Measurements from ENCODE around the gene PDE1C. TPM values are rescaled to one million over a fixed set of nuclear protein-coding genes. Genes with fewer than 3 reads are reported as not detected.

The PDE1C gene
- polyA plus RNA-seq, 1 of the 3 experiments (the other 2 are of a cell fraction): 4.6 TPM

DNA sequence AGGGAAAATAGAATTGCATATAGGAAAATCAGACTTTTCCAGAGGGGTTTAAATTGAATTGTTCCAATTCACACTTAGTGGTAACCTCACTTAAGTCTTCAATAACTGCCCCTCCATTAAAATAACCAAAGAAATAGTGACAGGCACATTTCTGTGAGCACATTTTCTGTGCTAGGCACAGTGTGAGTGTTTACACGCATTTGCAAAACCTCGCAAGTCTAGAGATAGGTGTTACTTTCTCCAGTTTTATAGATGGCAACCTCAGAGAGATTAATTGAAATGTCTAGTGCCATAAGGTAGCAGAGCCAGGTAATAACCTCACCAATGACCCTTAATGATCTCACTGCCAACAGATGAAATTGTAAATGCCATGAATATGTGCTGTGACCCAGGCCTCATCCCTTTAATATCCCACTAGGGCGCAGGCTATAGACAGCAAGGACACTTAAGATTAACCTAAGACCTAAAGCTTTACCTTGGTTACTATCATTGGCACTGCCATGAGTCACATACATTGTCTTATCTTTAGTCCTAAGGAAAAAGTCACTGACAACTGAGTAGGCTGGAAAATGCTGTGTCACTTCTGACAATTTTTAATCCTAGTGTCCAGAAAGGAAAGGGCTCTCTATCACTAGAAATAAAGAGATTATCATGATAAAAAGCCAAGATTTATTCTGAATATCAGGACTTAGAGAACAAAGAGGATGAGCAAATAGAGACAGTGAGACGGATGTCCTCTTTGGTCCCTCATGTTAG, 195.4 kb downstream of the PDE1C start:
- Histone ChIP-seq H3K79me2 (ENCODE audit: insufficient read depth) (no peaks in the 10 kb centered on the region), H4K20me1 (ENCODE audit: insufficient read depth) (no peaks in the 10 kb centered on the region), H3K36me3 (replicated peaks in 1 of 2; ENCODE audit: control insufficient read depth in 1 of 2, insufficient read depth in 2 of 2, low read length in 1 of 2) (peaks cover 0 to 4% of the 10 kb centered on the region in 2 experiments), H3K9me3 (no peaks in the 10 kb centered on the region), H3K9me2 (no peaks in the 10 kb centered on the region), H3K4me2 (no peak overlapping the region), H3K27ac (ENCODE audit: low read depth in 2 of 2, low read length in 1 of 2) (no peak overlapping the region), H2AFZ (ENCODE audit: low read depth) (peak overlapping the region; percentile 19; the same call in 1 of the 2 replicates), H3F3A (replicated peaks; ENCODE audit: insufficient read depth) (no peaks in the 10 kb centered on the region), H3K4me1 (ENCODE audit: control insufficient read depth in 1 of 2, insufficient read depth in 2 of 2, low read depth in 1 of 2, low read length in 1 of 2) (peaks cover 0 to 2% of the 10 kb centered on the region in 2 experiments; a peak in 2 of 4 replicates), H3K9ac (no peak overlapping the region), H3K27me3 (ENCODE audit: insufficient read depth) (no peaks in the 10 kb centered on the region), H3K4me3 (ENCODE audit: low read depth in 2 of 2, low read length in 1 of 2) (no peak overlapping the region)
- DNase-seq: no peak
- ChIA-PET POLR2A (no interaction called here), CTCF (no interaction called here)
- WGBS (ENCODE audit: low lambda C conversion rate): 19% methylated on average over 4 of the region's 4 CpGs
- TF ChIP-seq, protein P1, sequence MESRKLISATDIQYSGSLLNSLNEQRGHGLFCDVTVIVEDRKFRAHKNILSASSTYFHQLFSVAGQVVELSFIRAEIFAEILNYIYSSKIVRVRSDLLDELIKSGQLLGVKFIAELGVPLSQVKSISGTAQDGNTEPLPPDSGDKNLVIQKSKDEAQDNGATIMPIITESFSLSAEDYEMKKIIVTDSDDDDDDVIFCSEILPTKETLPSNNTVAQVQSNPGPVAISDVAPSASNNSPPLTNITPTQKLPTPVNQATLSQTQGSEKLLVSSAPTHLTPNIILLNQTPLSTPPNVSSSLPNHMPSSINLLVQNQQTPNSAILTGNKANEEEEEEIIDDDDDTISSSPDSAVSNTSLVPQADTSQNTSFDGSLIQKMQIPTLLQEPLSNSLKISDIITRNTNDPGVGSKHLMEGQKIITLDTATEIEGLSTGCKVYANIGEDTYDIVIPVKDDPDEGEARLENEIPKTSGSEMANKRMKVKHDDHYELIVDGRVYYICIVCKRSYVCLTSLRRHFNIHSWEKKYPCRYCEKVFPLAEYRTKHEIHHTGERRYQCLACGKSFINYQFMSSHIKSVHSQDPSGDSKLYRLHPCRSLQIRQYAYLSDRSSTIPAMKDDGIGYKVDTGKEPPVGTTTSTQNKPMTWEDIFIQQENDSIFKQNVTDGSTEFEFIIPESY (IDR thresholded peaks at IDR 0.05; ENCODE audit: borderline replicate concordance, low read depth): no peak
- TF ChIP-seq FOSL2 (IDR thresholded peaks at IDR 0.05; ENCODE audit: borderline replicate concordance, low read depth) (no peak), GATA2 (CRISPR knock-in tag; IDR thresholded peaks at IDR 0.05) (no peak), EP300 (IDR thresholded peaks at IDR 0.05; ENCODE audit: borderline replicate concordance in 1 of 2, low read depth in 1 of 2, low read length in 1 of 2) (no peak), ELF1 (IDR thresholded peaks at IDR 0.05) (no peak), TCF12 (IDR thresholded peaks at IDR 0.05) (no peak), TEAD4 (IDR thresholded peaks at IDR 0.05; ENCODE audit: borderline replicate concordance, insufficient read depth) (no peak), USF2 (IDR thresholded peaks at IDR 0.05; ENCODE audit: borderline replicate concordance, low read depth, low read length) (no peak), RCOR1 (IDR thresholded peaks at IDR 0.05; ENCODE audit: low read length) (no peak)
- TF ChIP-seq, protein P2, sequence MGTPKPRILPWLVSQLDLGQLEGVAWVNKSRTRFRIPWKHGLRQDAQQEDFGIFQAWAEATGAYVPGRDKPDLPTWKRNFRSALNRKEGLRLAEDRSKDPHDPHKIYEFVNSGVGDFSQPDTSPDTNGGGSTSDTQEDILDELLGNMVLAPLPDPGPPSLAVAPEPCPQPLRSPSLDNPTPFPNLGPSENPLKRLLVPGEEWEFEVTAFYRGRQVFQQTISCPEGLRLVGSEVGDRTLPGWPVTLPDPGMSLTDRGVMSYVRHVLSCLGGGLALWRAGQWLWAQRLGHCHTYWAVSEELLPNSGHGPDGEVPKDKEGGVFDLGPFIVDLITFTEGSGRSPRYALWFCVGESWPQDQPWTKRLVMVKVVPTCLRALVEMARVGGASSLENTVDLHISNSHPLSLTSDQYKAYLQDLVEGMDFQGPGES (IDR thresholded peaks at IDR 0.05; ENCODE audit: low read depth, low read length): no peak
- TF ChIP-seq, protein P3, sequence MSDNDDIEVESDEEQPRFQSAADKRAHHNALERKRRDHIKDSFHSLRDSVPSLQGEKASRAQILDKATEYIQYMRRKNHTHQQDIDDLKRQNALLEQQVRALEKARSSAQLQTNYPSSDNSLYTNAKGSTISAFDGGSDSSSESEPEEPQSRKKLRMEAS (IDR thresholded peaks at IDR 0.05; ENCODE audit: low read depth): no peak
- TF ChIP-seq, protein P4, sequence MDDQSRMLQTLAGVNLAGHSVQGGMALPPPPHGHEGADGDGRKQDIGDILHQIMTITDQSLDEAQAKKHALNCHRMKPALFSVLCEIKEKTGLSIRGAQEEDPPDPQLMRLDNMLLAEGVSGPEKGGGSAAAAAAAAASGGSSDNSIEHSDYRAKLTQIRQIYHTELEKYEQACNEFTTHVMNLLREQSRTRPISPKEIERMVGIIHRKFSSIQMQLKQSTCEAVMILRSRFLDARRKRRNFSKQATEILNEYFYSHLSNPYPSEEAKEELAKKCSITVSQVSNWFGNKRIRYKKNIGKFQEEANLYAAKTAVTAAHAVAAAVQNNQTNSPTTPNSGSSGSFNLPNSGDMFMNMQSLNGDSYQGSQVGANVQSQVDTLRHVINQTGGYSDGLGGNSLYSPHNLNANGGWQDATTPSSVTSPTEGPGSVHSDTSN (IDR thresholded peaks at IDR 0.05): no peak

Data from SK-N-SH (cell line).